OCI-LY1 (cell line): ENCODE results near the gene M1AP.

Experiments used
- H2AFZ ChIP-seq: fragments of 200-600 bp; sonication (generic), shearing (Covaris generic); 2 replicates; pipeline ENCODE4 v1.6.0; 2014; ENCODE audit warnings: antibody characterized with exemption, mild to moderate bottlenecking, low read length
- H3F3A ChIP-seq: fragments of 200-600 bp; sonication (generic), shearing (Covaris generic); 2 replicates; pipeline ENCODE4 v1.6.0; 2014; ENCODE audit warnings: mild to moderate bottlenecking, antibody characterized with exemption, low read length, moderate library complexity; ENCODE audit not compliant: insufficient read depth
- H3K27ac ChIP-seq: fragments of 200-600 bp; sonication (generic); 2 replicates; pipeline ENCODE4 v1.5.1; 2014; ENCODE audit warnings: low read length, mixed run types, mild to moderate bottlenecking, low read depth; ENCODE audit not compliant: poor library complexity, severe bottlenecking
- H3K27me3 ChIP-seq: fragments of 200-600 bp; sonication (generic); 2 replicates; pipeline ENCODE4 v1.6.0; 2014; ENCODE audit warnings: antibody characterized with exemption, mild to moderate bottlenecking, low read length, moderate library complexity; ENCODE audit not compliant: insufficient read depth
- H3K36me3 ChIP-seq: fragments of 200-600 bp; sonication (generic); 2 replicates; pipeline ENCODE4 v1.6.1; 2014; ENCODE audit warnings: mild to moderate bottlenecking, antibody characterized with exemption, low read length, moderate library complexity, mixed read lengths; ENCODE audit not compliant: insufficient read depth
- H3K4me1 ChIP-seq: fragments of 200-600 bp; sonication (generic); 2 replicates; pipeline ENCODE4 v1.5.1; 2014; ENCODE audit warnings: mild to moderate bottlenecking, low read length, moderate library complexity; ENCODE audit not compliant: insufficient read depth, severe bottlenecking
- H3K4me2 ChIP-seq: fragments of 200-600 bp; sonication (generic), shearing (Covaris generic); 2 replicates; pipeline ENCODE4 v1.6.1; 2014; ENCODE audit warnings: low read length
- H3K4me3 ChIP-seq: fragments of 200-600 bp; sonication (generic); 2 replicates; pipeline ENCODE4 v1.5.1; 2014; ENCODE audit warnings: low read length, low read depth, mild to moderate bottlenecking, mixed read lengths; ENCODE audit not compliant: poor library complexity, severe bottlenecking
- H3K79me2 ChIP-seq: fragments of 200-600 bp; shearing (Covaris generic); 2 replicates; pipeline ENCODE4 v1.6.1; 2016; ENCODE audit warnings: mixed run types, low read length, mixed read lengths; ENCODE audit not compliant: insufficient read depth
- H3K9ac ChIP-seq: fragments of 200-600 bp; sonication (generic), shearing (Covaris generic); 2 replicates; pipeline ENCODE4 v1.6.1; 2014; ENCODE audit warnings: mild to moderate bottlenecking, low read length, mixed read lengths
- H3K9me2 ChIP-seq: fragments of 200-600 bp; sonication (generic), shearing (Covaris generic); 2 replicates; pipeline ENCODE4 v1.6.1; 2014; ENCODE audit warnings: low read depth, mild to moderate bottlenecking, low read length, mixed read lengths
- H3K9me3 ChIP-seq: fragments of 200-600 bp; shearing (Covaris generic); 2 replicates; pipeline ENCODE4 v1.6.1; 2014; ENCODE audit warnings: low read length, mixed read lengths
- H4K20me1 ChIP-seq: fragments of 200-600 bp; sonication (generic), shearing (Covaris generic); 2 replicates; pipeline ENCODE4 v1.6.0; 2016; ENCODE audit warnings: mild to moderate bottlenecking, low read length; ENCODE audit not compliant: insufficient read depth
- EZH2 ChIP-seq: fragments of 200-600 bp; sonication (generic), shearing (Covaris generic); IDR thresholded peaks from 2 replicates; pipeline ENCODE4 v1.8.0; 2017; ENCODE audit warnings: borderline replicate concordance, mixed run types, mild to moderate bottlenecking, antibody characterized with exemption, low read length, moderate library complexity, mixed read lengths
- TF ChIP-seq, protein P1 (sequence below): fragments of 200-600 bp; sonication (generic), shearing (Covaris generic); IDR thresholded peaks from 2 replicates; pipeline ENCODE4 v1.5.1; 2017; ENCODE audit warnings: mild to moderate bottlenecking, antibody characterized with exemption, low read length, moderate library complexity, mixed read lengths

The M1AP gene

GRCh38 chr2:74618410-74619083, 29.6 kb downstream of the M1AP start:
- H3K9me3 ChIP-seq, result no peaks in the 10 kb centered on the region
- TF ChIP-seq, protein P1, sequence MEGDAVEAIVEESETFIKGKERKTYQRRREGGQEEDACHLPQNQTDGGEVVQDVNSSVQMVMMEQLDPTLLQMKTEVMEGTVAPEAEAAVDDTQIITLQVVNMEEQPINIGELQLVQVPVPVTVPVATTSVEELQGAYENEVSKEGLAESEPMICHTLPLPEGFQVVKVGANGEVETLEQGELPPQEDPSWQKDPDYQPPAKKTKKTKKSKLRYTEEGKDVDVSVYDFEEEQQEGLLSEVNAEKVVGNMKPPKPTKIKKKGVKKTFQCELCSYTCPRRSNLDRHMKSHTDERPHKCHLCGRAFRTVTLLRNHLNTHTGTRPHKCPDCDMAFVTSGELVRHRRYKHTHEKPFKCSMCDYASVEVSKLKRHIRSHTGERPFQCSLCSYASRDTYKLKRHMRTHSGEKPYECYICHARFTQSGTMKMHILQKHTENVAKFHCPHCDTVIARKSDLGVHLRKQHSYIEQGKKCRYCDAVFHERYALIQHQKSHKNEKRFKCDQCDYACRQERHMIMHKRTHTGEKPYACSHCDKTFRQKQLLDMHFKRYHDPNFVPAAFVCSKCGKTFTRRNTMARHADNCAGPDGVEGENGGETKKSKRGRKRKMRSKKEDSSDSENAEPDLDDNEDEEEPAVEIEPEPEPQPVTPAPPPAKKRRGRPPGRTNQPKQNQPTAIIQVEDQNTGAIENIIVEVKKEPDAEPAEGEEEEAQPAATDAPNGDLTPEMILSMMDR, result no peak
- no peak for TF ChIP-seq EZH2
- no peaks in the 10 kb centered on the region for H4K20me1 ChIP-seq
- no peaks in the 10 kb centered on the region for H3K9me2 ChIP-seq
- H3K4me3 ChIP-seq, result no peak overlapping the region
- H3K4me1 ChIP-seq, result no peaks in the 10 kb centered on the region
- H3K36me3 ChIP-seq, result no peaks in the 10 kb centered on the region
- no peak overlapping the region for H2AFZ ChIP-seq
- H3K27me3 ChIP-seq, result no peaks in the 10 kb centered on the region
- no peak overlapping the region for H3K9ac ChIP-seq
- H3K4me2 ChIP-seq, result no peak overlapping the region
- no peaks in the 10 kb centered on the region for H3F3A ChIP-seq
- H3K79me2 ChIP-seq, result no peaks in the 10 kb centered on the region
- H3K27ac ChIP-seq, result no peak overlapping the region

- no peak overlapping the region for H3K27ac ChIP-seq
- TF ChIP-seq, protein P1, result no peak
- no peak for TF ChIP-seq EZH2
- H4K20me1 ChIP-seq, result no peaks in the 10 kb centered on the region
- no peaks in the 10 kb centered on the region for H3F3A ChIP-seq
- H3K27me3 ChIP-seq, result no peaks in the 10 kb centered on the region
- H3K9me3 ChIP-seq, result no peaks in the 10 kb centered on the region
- no peak overlapping the region for H3K4me3 ChIP-seq
- no peaks in the 10 kb centered on the region for H3K79me2 ChIP-seq
- H3K4me1 ChIP-seq, result no peaks in the 10 kb centered on the region
- H2AFZ ChIP-seq, result no peak overlapping the region
- H3K36me3 ChIP-seq, result no peaks in the 10 kb centered on the region
- H3K9me2 ChIP-seq, result no peaks in the 10 kb centered on the region
- H3K9ac ChIP-seq, result no peak overlapping the region
- no peak overlapping the region for H3K4me2 ChIP-seq
Observed at GRCh38 chr2:74617122-74617521, 31.0 kb downstream of the M1AP start.

DNA sequence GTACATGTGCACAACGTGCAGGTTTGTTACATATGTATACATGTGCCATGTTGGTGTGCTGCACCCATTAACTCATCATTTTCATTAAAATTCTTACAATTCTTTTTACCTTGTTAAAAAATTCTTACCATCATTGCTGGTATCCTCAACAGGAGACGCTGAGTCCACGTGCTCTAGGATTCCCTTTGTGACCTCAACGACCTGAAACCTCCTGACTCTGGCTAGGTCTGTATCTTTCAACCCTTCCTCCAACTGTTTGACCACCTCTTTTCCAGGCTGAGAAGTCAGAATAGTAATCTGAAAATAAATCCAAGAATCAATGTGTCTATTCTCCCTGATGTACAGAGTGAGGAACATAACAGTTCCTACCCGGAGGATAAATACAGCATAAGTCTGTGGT, 41.2 kb downstream of the M1AP start:
- no peaks in the 10 kb centered on the region for H3K79me2 ChIP-seq
- no peak overlapping the region for H3K27ac ChIP-seq
- no peaks in the 10 kb centered on the region for H3K36me3 ChIP-seq
- no peaks in the 10 kb centered on the region for H3K27me3 ChIP-seq
- no peaks in the 10 kb centered on the region for H3K9me2 ChIP-seq
- H2AFZ ChIP-seq, result no peak overlapping the region
- H3K9ac ChIP-seq, result no peak overlapping the region
- no peak overlapping the region for H3K4me2 ChIP-seq
- TF ChIP-seq EZH2, result no peak
- TF ChIP-seq, protein P1, result no peak
- no peaks in the 10 kb centered on the region for H3K9me3 ChIP-seq
- H3K4me1 ChIP-seq, result no peaks in the 10 kb centered on the region
- H3K4me3 ChIP-seq, result no peak overlapping the region
- no peaks in the 10 kb centered on the region for H3F3A ChIP-seq
- no peaks in the 10 kb centered on the region for H4K20me1 ChIP-seq
